NCI-H1417 treated with DMSO at 0.1 percent for 48 hours (cell line): ENCODE results near the gene ANKRD33B.
"Not testable (repeated sequence)": the region's sequence is repeated elsewhere in the genome, so short reads cannot be mapped to it uniquely, and the experiment has no call there.

Experiments
- DNase-seq: peaks from one replicate; lab custom pipeline; 2025; lab: John Stamatoyannopoulos, UW

ANKRD33B gene

DNA sequence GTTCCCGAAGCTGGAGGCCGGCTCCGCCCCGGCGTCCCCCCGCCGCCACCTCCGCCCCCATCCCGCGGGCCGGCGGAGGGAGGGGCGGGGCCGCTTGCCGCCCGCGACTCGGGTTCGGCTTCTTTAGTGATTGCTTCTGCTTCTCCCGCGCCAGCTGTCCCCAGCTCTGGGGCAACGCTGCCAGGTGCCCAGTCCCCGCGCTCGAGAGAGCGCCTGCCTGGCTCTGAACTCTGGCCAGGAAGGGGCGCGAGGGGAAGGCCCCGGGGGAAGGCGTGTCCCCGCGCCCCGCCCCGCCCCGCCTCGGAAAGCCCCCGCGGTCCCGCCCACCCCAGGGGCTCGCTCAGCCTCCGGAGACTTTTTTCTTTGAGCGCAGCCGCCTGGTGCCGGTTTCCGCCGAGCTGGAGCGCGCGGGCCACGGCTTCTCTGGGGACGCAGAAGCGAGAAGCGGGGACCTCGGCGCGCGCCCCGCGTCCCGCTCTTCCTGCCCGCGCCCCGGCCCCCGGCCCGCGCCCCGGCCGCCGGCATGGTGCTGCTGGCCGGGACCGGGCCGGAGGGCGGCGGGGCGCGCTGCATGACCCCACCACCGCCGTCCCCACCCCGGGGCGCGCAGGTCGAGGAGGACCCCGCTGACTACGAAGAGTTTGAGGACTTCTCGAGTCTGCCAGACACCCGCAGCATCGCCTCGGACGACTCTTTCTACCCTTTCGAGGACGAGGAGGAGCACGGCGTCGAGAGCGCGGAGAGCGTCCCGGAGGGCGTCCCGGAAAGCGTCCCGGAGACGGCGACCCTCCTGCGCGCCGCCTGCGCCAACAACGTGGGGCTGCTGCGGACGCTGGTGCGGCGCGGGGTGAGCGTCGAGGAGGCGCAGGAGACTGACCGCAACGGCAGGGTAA lies at the start of gene ANKRD33B:
Gene ANKRD33B, plus strand, starts transcription at position 126 of the 893 bp plus-strand sequence. Its CDS starts 398 bp downstream, at position 524.
- no peak for DNase-seq

DNA sequence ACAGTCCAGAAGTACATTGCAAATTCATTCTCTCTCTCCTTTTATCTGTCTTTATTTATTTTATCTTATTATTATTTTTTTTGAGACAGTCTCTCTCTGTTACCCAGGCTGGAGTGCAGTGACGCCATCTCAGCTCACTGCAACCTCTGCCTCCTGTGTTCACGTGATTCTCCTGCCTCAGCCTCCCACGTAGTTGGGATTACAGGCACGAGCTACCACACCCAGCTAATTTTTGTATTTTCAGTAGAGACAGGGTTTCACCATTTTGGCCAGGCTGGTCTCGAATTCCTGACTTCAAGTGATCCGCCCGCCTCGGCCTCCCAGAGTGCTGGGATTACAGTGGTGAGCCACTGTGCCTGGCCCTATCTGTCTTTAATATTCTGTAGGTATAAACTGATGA lies 49.3 kb upstream of the ANKRD33B start:
- DNase-seq: not testable (repeated sequence)

DNA sequence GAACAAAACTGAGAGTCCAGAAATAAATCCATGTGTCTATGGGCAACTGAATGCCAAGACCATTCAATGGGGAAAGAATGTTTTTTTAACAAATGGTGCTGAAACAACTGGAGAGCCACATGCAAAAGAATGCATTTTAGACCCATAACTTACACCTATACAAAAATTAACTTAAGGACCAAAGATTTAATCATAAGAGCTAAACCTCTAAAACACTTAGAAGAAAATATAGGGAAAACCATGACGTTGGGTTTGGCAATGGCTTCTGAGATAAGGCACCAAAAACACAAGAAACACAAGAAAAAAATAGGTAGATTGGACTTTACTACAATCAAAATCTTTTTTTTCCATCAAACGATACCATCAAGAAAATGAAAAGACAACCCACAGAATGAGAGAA lies 48.4 kb upstream of the ANKRD33B start:
- no peak for DNase-seq

DNA sequence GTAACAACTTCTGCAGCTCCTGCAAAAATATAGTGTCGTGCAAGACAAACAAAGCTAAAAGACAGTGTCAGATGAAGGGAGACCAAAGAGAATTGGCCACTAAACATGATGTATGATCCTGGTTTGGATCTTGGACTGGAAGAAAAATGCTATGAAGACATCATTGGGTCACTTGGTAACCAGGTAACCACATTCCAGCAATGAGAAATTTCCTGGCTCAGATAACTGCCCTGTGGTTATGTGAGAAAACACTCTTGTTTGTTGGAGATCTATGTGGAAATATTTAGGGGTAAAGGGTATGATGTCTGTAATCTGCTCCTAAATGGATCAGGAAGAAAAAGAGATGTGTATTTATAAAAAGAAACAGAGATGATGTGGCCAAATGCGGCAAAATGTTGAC lies 45.5 kb upstream of the ANKRD33B start:
- no peak for DNase-seq

DNA sequence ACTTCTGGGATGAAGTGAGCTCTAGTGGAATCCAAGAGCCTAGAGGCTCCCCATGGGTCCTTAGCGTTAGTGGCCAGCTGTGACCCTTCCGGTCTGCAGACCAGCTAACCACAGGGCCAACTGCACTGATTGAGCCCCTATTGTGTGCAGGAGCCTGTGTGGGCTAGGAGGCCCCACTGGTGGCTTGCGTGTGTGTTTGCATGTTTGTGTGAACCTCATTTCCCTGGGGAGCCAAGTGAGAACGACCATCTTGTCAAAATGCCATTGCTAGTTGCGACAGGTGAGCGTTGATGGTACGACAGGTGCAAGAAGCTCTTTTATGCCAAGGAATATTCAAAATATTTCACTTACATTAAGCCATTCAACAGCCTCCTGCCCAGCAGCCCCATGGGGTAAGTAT lies 44.1 kb upstream of the ANKRD33B start:
- no peak for DNase-seq

DNA sequence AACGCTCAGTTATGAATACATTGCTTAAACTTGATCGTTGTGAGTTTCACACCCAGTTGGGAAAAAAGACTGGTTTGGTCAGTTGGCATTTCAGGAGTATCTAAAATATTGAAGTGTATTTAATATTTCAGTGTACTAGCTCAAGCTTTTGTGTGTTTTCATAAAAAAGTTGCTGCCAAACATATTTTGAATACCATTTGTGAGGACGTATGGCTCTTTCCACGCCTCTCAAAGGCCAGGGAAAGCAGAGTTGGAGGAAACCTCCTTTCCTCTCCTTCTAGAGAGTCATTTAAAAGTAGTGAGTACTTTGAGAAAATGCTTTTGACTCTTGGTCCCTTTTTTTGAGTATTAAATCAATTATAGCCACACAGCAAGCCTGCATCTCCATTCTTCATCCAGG lies 43.2 kb upstream of the ANKRD33B start:
- DNase-seq: no peak

DNA sequence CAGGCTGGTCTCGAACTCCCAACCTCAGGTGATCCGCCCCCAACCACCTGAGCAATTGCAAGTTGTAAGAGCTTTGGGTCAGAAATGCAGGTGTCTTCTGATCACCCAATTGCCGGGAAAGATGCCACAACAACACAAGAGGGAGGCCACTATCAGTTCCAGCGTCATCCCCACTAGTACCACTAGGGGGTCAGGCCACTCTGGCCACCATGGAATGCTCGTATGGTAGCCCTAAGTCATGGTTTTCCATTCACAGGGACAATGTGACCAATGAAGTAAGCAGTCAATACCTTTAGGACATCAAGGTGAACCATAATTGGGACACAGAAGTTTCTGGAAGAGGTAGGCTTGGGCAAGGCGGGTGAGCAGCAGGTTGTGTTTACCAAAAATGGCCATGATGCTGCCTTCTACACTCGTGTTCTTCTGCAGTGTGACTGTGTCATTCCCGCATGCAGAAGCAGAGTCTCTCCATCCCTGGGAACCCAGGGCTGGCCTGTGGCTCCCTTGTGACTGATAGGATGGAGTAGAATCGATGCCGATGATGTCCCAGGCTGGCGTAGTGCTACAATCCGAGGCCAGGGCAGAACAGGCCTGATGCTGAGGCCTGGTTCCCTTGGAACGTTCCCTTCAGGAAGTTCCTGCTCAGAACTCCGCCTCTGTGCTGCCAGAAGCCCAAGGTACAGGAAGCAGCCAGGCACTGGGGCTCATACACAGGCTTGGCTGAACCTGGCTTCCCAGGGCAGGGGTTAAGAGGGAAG lies 42.2 kb upstream of the ANKRD33B start:
- no peak for DNase-seq

DNA sequence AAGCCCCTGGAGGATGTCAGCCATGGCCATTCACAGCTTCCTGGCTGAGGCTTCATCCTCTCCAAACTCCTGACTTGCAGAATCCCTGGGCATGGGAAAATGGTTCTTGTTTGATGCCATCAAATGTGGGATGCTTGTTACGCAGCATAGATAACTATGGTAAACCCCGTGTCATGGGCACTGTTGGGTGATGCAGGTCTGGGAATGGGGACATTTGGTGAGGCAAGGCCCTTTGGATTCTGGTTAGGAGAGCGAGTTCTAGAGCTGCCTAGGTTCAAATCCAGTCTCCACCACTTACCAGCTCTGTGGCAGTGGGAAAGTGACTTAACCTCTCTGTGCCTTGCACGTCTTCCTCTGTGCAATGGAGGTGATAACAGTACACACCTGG lies 41.7 kb upstream of the ANKRD33B start:
- DNase-seq: no peak

DNA sequence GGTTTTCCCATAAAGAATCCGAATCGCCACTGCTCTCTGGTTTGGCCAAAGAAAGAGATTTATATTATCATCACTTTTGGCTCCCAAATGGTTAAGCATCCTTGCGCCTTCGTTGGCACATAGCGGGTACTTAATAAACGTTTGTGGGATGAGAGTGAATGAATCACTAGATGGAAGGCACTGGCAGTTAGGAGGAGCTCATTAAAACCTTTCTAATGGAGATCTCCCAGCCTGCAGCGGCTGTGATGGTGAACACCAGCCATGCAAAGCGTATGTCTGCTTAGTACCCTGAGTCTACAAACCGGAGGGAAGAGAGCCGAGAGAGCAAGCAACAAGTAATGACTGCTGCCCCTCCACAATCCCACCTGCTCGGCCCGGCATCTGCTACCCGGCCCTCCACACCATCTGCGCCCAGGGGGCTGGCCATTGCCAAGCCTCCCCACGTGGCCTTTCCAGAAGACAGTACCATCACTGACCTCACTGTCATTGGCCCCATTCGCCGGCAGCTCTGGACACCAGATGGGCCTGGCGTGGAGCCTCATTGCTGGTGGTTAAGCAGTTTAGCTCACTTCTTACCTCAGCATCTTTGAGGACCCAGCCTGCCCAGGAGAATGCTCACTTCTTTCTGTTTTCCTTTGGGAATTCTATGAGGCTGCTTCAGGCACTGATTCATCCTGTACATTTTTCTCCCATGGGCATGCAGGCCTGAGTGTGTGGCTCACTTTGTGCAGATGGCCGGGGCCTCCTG lies 39.3 kb upstream of the ANKRD33B start:
- DNase-seq: no peak

DNA sequence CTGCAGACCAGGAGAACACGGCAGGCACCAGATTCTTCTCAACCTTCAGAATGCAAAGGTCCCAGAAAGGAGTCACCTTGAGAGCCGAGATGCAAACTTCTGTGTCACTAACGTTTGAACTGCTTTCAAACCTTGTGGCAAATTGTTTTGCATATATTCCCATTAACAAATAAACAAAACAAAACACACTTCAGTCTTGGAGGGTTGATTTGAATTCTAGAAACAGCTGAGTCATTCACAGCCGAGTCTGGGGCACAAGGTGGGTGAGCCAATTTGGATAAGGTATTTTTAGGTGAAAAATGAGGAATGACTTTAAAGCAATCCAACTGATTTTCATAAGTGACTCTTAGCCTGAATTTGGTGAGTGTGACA lies 38.8 kb upstream of the ANKRD33B start:
- no peak for DNase-seq

DNA sequence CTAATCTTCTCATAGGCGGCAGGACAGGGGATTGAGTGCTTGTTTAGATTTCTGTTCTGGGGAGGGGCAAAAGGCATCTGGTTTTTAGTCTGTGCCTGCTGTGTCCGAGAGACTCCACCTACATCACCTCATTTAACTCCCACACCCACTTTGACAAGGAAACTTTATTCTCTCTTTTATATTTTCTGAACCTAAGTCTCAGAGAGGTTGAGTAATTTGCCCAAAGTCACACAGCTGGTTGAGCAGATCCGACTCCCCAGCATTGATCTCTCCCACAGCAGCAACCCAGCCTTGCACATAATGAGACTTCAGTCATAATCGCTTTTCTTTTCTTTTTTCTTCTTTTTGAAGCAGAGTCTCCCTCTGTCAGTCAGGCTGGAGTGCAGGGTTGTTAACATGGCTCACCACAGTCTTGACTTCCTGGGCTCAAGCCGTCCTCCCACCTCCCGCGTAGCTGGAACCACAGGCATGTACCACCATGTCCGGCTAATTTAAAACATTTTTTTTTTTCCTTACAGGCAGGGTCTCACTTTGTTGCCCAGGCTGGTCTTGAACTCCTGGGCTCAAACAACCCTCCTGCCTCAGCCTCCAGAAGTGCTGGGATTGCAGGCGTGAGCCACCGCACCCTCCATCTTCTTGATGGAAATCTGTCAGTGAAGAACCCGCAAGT lies 36.5 kb upstream of the ANKRD33B start:
- DNase-seq: no peak

DNA sequence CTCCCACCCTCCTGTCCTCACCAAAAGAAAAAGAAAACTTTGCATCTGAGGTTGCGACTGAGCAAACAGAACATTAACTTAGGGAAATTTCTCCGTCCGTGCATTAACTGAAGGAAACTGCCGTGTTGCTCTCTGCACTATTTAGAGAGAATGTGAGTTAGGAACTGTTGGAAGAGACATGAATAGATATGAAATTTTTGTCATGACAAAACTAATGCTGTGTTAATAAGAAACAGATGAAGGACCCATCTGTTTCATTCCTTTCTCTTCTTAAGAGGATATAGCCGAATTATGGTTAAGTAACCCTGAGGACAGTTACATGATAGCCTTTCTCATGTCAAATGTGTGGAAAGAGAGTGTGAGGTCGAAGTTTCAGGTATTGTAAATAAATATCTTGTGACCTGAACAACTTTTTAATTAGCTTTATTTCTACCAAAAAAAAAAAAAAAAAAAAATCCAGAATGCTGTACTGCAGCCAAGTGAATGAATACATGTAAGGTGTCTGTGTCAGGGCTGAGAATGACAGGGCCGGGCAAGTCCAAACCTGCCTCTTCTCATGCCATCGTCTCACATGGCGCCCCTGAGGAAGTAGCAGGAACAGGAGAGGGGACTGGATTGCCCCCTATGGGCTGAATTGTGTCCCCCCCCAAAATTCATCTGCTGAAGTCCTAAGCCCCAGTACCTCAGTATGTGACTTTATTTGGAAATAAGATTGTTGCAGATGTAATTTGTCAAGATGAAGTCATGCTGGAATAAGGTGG lies 35.6 kb upstream of the ANKRD33B start:
- no peak for DNase-seq

DNA sequence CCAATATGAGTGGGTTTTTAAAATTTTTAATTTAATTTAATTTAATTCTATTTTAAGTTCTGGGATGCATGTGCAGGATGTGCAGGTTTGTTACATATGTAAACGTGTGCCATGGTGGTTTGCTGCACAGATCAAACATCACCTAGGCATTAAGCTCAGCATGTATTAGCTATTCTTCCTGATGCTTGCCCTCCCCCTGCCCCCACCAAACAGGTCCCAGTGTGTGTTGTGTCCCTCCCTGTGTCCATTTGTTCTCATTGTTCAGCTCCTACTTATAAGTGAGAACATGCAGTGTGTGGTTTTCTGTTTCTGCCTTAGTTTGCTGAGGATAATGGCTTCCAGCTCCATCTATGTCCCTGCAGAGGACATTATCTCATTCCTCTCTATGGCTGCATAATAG lies 35.0 kb upstream of the ANKRD33B start:
- no peak for DNase-seq

DNA sequence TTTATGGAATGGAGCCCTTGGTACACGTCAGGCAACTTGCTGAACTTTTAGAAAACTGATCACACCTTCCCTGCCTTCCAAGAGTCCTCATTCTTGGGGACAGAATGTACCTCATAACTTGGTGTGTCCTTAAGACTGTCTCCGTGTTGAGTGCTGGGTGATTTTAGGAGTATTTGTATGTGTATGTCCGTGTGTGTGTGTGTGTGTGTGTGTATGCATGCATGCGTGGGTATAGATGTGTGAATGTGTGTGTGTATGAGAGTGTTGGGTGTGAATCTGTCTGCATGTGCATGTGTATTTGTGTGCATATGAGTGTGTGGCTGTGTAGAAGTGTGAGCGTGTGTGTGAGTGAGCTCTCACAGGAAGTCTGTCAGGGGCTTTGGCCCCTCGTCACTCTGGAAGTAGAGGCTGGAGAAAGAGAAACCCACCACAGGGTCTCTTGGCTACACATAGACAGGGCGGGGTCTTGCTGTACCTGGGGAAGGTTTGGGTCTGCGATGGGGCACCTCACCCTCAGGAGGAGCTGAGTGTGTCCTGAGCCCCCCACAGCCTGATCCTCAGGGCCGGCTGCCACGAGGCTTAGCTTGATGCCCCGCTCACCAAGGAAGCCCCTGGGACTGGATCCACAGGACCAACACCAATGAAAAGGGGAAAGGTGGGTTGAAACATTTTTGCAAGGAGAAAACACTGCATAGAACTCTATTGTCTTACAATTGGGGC lies 33.1 kb upstream of the ANKRD33B start:
- DNase-seq: no peak

DNA sequence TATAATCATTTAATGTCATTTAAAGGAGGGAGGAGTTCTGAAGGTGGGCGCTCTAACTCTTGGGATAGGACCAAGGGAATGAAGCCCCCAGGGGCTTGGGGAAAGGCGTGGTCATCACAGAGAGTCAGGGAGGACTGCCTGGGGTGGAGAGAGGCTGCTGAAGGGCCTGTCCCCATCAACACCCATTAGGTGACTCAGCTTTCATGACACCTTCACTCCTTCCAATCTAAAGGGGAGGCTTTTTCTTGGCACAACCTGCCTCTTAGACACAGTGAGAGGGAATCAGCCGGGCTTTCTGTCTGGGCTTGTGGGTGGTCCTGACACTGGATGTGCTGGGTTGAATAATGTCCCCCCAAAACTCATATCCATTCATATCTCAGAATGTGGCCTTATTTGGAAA lies 31.4 kb upstream of the ANKRD33B start:
- no peak for DNase-seq

DNA sequence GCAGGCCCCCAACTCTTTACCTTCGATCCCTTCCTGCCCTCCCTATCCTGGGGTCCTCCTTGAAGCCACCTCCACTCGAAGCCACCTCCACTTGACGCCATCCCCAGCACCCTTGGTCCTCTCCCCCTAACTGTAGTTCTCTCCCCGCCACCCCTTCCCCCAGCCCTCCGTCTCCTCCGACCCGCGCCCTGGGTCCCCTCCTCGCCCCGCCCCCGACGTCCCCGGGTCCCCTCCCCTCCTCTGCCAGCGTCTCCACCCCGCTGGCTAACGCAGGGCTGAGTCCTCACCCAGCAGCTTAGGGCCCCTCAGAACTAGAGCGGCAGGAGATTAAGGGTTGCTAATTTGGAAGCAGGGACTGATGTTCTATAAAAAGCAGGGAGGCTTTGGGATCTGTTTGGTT lies 30.6 kb upstream of the ANKRD33B start:
- no peak for DNase-seq

DNA sequence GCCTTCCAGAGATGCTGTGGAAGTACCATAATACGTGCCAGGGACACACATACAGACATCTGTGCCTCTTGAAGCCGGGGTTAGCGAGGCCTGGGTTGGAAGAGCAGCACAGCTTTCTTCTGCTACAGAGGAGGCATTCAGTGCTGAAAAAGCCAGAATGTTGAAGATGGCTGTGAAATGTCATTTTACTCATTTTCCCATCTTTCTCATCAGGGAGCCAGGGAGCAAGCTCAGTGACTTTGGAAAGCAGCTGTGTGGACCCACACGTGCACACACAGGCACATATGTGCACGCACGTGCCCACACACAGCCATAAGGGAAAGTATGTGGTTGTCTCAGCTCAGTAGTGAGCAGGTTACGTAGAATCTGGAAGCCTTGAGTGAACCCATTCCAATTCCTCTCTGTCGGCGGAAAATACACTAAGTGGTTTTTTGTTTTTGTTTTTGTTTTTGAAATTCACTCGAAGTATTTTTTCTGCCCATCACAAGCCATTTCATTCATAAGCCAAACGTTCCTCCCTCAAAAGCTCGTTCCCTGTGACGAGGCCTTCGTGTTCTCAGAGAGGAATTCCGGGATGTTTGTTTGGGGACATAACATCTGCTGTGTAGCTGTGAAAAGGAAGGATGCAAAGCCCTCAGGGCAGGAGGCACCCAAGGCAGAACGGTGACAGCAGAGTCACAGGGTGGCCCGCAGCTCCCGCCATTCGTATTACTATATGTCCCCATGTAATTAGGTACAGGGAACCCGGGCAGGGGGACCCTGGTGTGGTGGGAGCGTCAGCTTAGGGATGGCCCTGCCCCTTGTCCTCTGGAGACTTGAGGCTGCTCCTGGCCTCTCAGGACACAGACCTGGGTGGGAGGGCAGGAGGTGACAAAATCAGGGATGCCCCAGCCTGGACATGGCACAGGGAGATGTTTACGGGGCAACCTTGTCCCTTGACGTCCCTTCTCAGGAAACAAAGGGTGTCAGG lies 29.0 kb upstream of the ANKRD33B start:
- no peak for DNase-seq

DNA sequence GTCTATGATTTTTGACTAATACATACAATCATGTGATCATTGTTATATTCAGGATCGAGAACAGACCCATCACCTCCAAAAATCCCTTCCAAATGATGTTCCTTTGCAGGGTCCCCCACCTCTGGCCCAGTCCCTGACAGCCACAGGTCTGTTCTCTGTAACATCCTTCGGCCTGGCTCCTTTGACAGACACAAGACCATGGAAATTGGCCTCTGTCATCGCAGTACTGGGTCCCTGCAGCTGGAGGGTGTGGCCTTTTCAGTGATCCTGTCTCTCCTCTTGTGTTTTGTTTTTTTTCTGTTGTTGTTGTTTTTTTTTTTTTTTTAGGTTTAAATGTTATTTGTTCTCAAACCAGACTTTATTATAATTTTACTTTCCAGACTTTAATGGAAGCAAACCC lies 27.4 kb upstream of the ANKRD33B start:
- DNase-seq: no peak

DNA sequence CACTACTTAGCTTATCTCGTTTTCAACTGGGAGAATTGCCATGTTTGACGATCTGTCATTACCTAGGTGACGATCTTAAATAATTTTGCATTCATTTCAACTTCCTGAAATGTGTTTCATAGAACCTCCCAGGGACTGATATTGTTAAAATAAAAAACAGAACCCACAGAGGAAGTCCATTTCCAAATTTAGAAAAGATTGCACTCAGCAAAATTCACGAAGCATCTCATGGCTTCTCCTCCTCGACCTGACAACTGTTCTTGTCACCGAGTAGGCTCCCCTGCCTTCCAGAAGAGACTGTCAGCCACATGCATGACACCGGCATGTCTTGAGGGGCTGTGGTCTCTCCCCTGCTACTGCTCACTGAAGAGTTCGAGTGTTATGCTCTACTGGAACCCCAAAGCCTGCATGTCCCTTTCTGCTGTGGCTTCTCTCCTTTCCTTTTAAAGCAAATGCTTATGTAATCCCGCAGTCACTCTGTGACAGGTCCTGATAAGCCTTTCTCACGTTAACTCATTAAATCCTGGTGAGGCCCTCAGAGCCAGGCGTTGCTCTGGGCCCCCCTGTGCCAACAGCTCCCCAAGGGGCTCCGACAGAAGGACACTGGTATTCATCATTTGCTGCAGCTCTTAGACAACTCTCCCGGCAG lies 26.8 kb upstream of the ANKRD33B start:
- DNase-seq: no peak
